OCI-LY7 (cell line): ENCODE measurements around the gene RGR. TPM values are rescaled to one million over a fixed set of nuclear protein-coding genes. Genes with fewer than 3 reads are reported as not detected.

ENCODE experiments used
- Bru-seq: library from RNA; stranded (reverse); fragments of 400-500 nt; gene quantifications from one replicate; lab custom pipeline; 2021; lab: Mats Ljungman, UMichigan
- BruChase-seq, 2 experiments: library from RNA; stranded (reverse); fragments of 400-500 nt; gene quantifications; one replicate each; lab custom pipeline; 2021; lab: Mats Ljungman, UMichigan
- BruUV-seq: library from RNA; stranded (reverse); fragments of 400-500 nt; replicated peaks from 2 replicates; lab custom pipeline; 2021; lab: Mats Ljungman, UMichigan
- CTCF ChIA-PET: fragments of 300-600 bp; sonication (Branson Sonifier 250); formaldehyde crosslinking; loops from one replicate; lab custom pipeline; 2022; ENCODE audit warnings: antibody characterized with exemption; ENCODE audit not compliant: unreplicated experiment; lab: Charles Lee
- POLR2A ChIA-PET: fragments of 300-600 bp; sonication (Branson Sonifier 250); formaldehyde crosslinking; loops from one replicate; lab custom pipeline; 2022; ENCODE audit warnings: antibody characterized with exemption; lab: Charles Lee
- DNase-seq: peaks from one replicate; pipeline ENCODE4 v3.0.0-alpha.2; 2015; ENCODE audit warnings: low spot score
- H2AFZ ChIP-seq: fragments of 200-600 bp; sonication (generic), shearing (Covaris generic); 2 replicates; pipeline ENCODE4 v1.6.1; 2014; ENCODE audit warnings: mild to moderate bottlenecking, antibody characterized with exemption, low read length, moderate library complexity
- H3K27ac ChIP-seq: fragments of 200-600 bp; sonication (generic); 2 replicates; pipeline ENCODE4 v1.5.1; 2014; ENCODE audit warnings: mixed run types, low read depth, mild to moderate bottlenecking, moderate library complexity, low read length, inconsistent platforms; ENCODE audit not compliant: poor library complexity, severe bottlenecking
- H3K36me3 ChIP-seq: fragments of 200-600 bp; sonication (generic); 2 replicates; pipeline ENCODE4 v1.6.1; 2014; ENCODE audit warnings: mild to moderate bottlenecking, antibody characterized with exemption, low read length, moderate library complexity, mixed read lengths; ENCODE audit not compliant: insufficient read depth
- H3K4me1 ChIP-seq: fragments of 200-600 bp; sonication (generic); 2 replicates; pipeline ENCODE4 v1.5.1; 2014; ENCODE audit warnings: mild to moderate bottlenecking, low read length; ENCODE audit not compliant: insufficient read depth, poor library complexity, severe bottlenecking
- H3K4me2 ChIP-seq: fragments of 200-600 bp; sonication (generic); 2 replicates; pipeline ENCODE4 v1.6.1; 2014; ENCODE audit warnings: mild to moderate bottlenecking, low read length
- H3K4me3 ChIP-seq: fragments of 200-600 bp; sonication (generic); 2 replicates; pipeline ENCODE4 v1.5.1; 2014; ENCODE audit warnings: mild to moderate bottlenecking, low read depth, low read length; ENCODE audit not compliant: poor library complexity, severe bottlenecking
- H3K79me2 ChIP-seq: fragments of 200-600 bp; sonication (generic); 2 replicates; pipeline ENCODE4 v1.6.1; 2016; ENCODE audit warnings: low read depth, mild to moderate bottlenecking, low read length, moderate library complexity, mixed read lengths; ENCODE audit not compliant: insufficient read depth
- H3K9me2 ChIP-seq: fragments of 200-600 bp; sonication (generic); 2 replicates; pipeline ENCODE4 v1.6.1; 2016; ENCODE audit warnings: mild to moderate bottlenecking, low read length, mixed read lengths; ENCODE audit not compliant: insufficient read depth
- H3K9me3 ChIP-seq: fragments of 200-600 bp; sonication (generic); 2 replicates; pipeline ENCODE4 v1.6.1; 2014; ENCODE audit warnings: mild to moderate bottlenecking, mixed run types, low read length, mixed read lengths
- H4K20me1 ChIP-seq: fragments of 200-600 bp; sonication (generic); 2 replicates; pipeline ENCODE4 v1.6.1; 2014; ENCODE audit warnings: mild to moderate bottlenecking, antibody characterized with exemption, low read length, moderate library complexity, mixed read lengths; ENCODE audit not compliant: insufficient read depth
- EZH2phosphoT487 ChIP-seq: fragments of 200-600 bp; sonication (generic); IDR thresholded peaks from 2 replicates; pipeline ENCODE4 v1.6.1; 2018; ENCODE audit warnings: low read depth, borderline replicate concordance, mild to moderate bottlenecking, mixed run types, antibody characterized with exemption, low read length, moderate library complexity, mixed read lengths
- intact Hi-C: fragments of 100-400 bp; cut with micrococcal nuclease; formaldehyde crosslinking; loops from one replicate; pipeline ENCODE4 v1.10.0; 2022; ENCODE audit not compliant: unreplicated experiment
- long read RNA-seq: library from polyadenylated mRNA; stranded (forward); transcript quantifications from one replicate; pipeline ENCODE4 v2.0.0, GENCODE V29; 2022
- total RNA-seq, 2 experiments: library from RNA; depleted of rRNA in 1 of 2; stranded (reverse); fragments of >200 nt in 1 of 2; shearing (Covaris generic) in 1 of 2; gene quantifications; 2 replicates each; pipeline ENCODE4 v1.2.3, GENCODE V29; 2014 to 2022
- TF ChIP-seq, protein P1 (sequence below): fragments of 200-600 bp; sonication (generic); conservative IDR thresholded peaks from 2 replicates; pipeline ENCODE4 v1.5.1; 2014; ENCODE audit warnings: mild to moderate bottlenecking, antibody characterized with exemption, low read length, moderate library complexity, mixed read lengths

RGR gene
- not detected in 2 replicates for total RNA-seq (2014; rRNA removed; shearing (Covaris generic))
- total RNA-seq (2022), result not detected in 2 replicates
- Bru-seq, nascent RNA, result not detected
- BruChase-seq, experiment 1, labeled RNA remaining after a 6-hour chase, result percentile 8 among the genes with signal in this experiment
- not detected for BruChase-seq, experiment 2, labeled RNA remaining after a 2-hour chase
- long read RNA-seq, result 0 reads

GRCh38 chr10:84244651-84245270, at the start of gene RGR:
Gene RGR (plus strand): TSS chr10:84245053. CDS start chr10:84245091, 38 bp downstream.
- no peaks in the 10 kb centered on the region for H3K4me1 ChIP-seq
- H3K36me3 ChIP-seq, result no peaks in the 10 kb centered on the region
- H2AFZ ChIP-seq, result no peak within 1 kb of the TSS
- no peak within 1 kb of the TSS for H3K4me3 ChIP-seq
- ChIA-PET CTCF (no interaction called here), POLR2A (no interaction called here)
- no peaks in the 10 kb centered on the region for H3K9me3 ChIP-seq
- no peaks in the 10 kb centered on the region for H4K20me1 ChIP-seq
- no peaks in the 10 kb centered on the region for H3K79me2 ChIP-seq
- H3K4me2 ChIP-seq, result no peak within 1 kb of the TSS
- BruUV-seq, result no TSS peak
- intact Hi-C loops, result no loop called here
- no peak within 1 kb of the TSS for H3K27ac ChIP-seq
- no peaks in the 10 kb centered on the region for H3K9me2 ChIP-seq
- TF ChIP-seq, protein P1, sequence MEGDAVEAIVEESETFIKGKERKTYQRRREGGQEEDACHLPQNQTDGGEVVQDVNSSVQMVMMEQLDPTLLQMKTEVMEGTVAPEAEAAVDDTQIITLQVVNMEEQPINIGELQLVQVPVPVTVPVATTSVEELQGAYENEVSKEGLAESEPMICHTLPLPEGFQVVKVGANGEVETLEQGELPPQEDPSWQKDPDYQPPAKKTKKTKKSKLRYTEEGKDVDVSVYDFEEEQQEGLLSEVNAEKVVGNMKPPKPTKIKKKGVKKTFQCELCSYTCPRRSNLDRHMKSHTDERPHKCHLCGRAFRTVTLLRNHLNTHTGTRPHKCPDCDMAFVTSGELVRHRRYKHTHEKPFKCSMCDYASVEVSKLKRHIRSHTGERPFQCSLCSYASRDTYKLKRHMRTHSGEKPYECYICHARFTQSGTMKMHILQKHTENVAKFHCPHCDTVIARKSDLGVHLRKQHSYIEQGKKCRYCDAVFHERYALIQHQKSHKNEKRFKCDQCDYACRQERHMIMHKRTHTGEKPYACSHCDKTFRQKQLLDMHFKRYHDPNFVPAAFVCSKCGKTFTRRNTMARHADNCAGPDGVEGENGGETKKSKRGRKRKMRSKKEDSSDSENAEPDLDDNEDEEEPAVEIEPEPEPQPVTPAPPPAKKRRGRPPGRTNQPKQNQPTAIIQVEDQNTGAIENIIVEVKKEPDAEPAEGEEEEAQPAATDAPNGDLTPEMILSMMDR, result no peak
- TF ChIP-seq EZH2phosphoT487, result no peak
- no peak for DNase-seq

- CTCF ChIA-PET, result no interaction called here
- Histone ChIP-seq H3K9me3 (no peaks in the 10 kb centered on the region), H3K27ac (no peak overlapping the region)
These were observed 48.8 kb upstream of the RGR start for GRCh38 chr10:84196083-84196482.

More at GRCh38 chr10:84196083-84196482, 48.8 kb upstream of the RGR start:
- TF ChIP-seq, protein P1, result no peak
- TF ChIP-seq EZH2phosphoT487, result no peak
- Histone ChIP-seq H4K20me1 (no peaks in the 10 kb centered on the region), H3K4me3 (no peak overlapping the region), H3K4me2 (no peak overlapping the region), H3K36me3 (no peaks in the 10 kb centered on the region), H3K79me2 (no peaks in the 10 kb centered on the region), H3K9me2 (no peaks in the 10 kb centered on the region), H2AFZ (no peak overlapping the region), H3K4me1 (no peaks in the 10 kb centered on the region)
- POLR2A ChIA-PET, result no interaction called here
- DNase-seq, result no peak
- intact Hi-C loops, result no loop called here
- BruUV-seq, result no TSS peak
